Heart left ventricle (tissue), 16 donors: ENCODE data around the gene CD22. TPM values are rescaled to one million over a fixed set of nuclear protein-coding genes. Genes with fewer than 3 reads are reported as not detected.

Source experiments
- ATAC-seq, 4 donors: fragments of 200-7000 bp; cut with Tn5 transposase; one replicate each; pipeline ENCODE4 v1.9.1; 2020 to 2022; ENCODE audit warnings: moderate library complexity in 4 of 4, mild to moderate bottlenecking in 3 of 4, moderate number of reproducible peaks in 1 of 4
- DNase-seq, 5 donors: peaks; one replicate each; pipeline ENCODE4 v3.0.0-alpha.2; 2020
- H3K27ac ChIP-seq, 12 donors: fragments of 200-600 bp; sonication (generic) in 4 of 12; one replicate each; pipeline versions ENCODE4 v1.5.0 to v1.8.0; 2016 to 2022; ENCODE audit warnings: mild to moderate bottlenecking in 2 of 12
- H3K27me3 ChIP-seq, 9 donors: fragments of 200-600 bp; sonication (generic) in 2 of 9; one replicate each; pipeline versions ENCODE4 v1.5.1 to v1.8.0; 2016 to 2022; ENCODE audit warnings: mild to moderate bottlenecking in 3 of 9
- H3K36me3 ChIP-seq, 9 donors: fragments of 200-600 bp; sonication (generic) in 2 of 9; one replicate each; pipeline versions ENCODE4 v1.5.0 to v1.8.0; 2018 to 2022; ENCODE audit warnings: mild to moderate bottlenecking in 2 of 9
- H3K4me1 ChIP-seq, 12 donors: fragments of 200-600 bp; sonication (generic) in 4 of 12; one replicate each; pipeline versions ENCODE4 v1.5.0 to v1.8.0; 2016 to 2022; ENCODE audit warnings: mild to moderate bottlenecking in 3 of 12
- H3K4me3 ChIP-seq, 12 donors: fragments of 200-600 bp; sonication (generic) in 4 of 12; one replicate each; pipeline versions ENCODE4 v1.5.0 to v1.8.0; 2017 to 2022; ENCODE audit warnings: mild to moderate bottlenecking in 9 of 12, moderate library complexity in 4 of 12
- H3K9me3 ChIP-seq, 12 donors: fragments of 200-600 bp; sonication (generic) in 4 of 12; one replicate each; pipeline versions ENCODE4 v1.5.0 to v1.8.0; 2016 to 2022; ENCODE audit warnings: mild to moderate bottlenecking in 1 of 12
- CTCF ChIP-seq, 12 donors: fragments of 200-600 bp; sonication (generic) in 4 of 12; IDR thresholded peaks; one replicate each; pipeline versions ENCODE4 v1.5.0 to v1.8.0; 2018 to 2022; ENCODE audit warnings: antibody characterized with exemption in 12 of 12, mild to moderate bottlenecking in 5 of 12
- POLR2A ChIP-seq, 2 donors: fragments of 450-650 bp; IDR thresholded peaks; one replicate each; pipeline ENCODE4 v1.6.1; 2017; ENCODE audit warnings: antibody characterized with exemption in 2 of 2, mild to moderate bottlenecking in 2 of 2, moderate library complexity in 2 of 2
- WGBS, 4 donors: extraction: QIAGEN DNeasy Blood & Tissue Kit in 2 of 4; methylation state at CpG; one replicate each; pipeline versions ENCODE4 v1.1.5 to v1.1.7; 2013 to 2018; 5-methylcytosine and 5-hydroxymethylcytosine counted together
- intact Hi-C, 10 donors: fragments of 100-400 bp; cut with DNase I; formaldehyde crosslinking; loops; one replicate each; pipeline versions ENCODE4 v1.11.1 to v1.14.2; 2022
- long read RNA-seq, 3 donors: library from polyadenylated mRNA; unstranded; transcript quantifications; one replicate each; pipeline ENCODE4 v2.0.0, GENCODE V29; 2020 to 2021
- polyA plus RNA-seq, 2 donors: library from polyadenylated mRNA; stranded (reverse); fragments of 200-250 nt; gene quantifications; one replicate each; pipeline ENCODE4 v1.2.3, GENCODE V29; 2013
- total RNA-seq, 9 donors: library from RNA; depleted of rRNA in 2 of 9; stranded (reverse); fragments of >200 nt in 2 of 9; fragmentation: NEBNext Ultra II Directional in 3 of 9; extraction: Animal tissue kit (Norgen Biotek cat#: 25700) in 3 of 9; gene quantifications; one replicate each; pipeline versions ENCODE4 v1.1.0 to v1.2.4, GENCODE V29; 2016 to 2023
- donor health status: ischemic (EF 13 %, LVEDD 7.1; RV severe dilation, severe dysfunction).
- donor health status: healthy with polysubstance abuse.
- donor health status: DM: no; HTN: yes; CAD: no.
- donor health status: DM: no; HTN: no; CAD: no.
- donor health status: ischemic (EF 25% LVEDD 6.9; RV normal size, moderate dysfunction).
- donor health status: ischemic (EF 25% LVEDD 5.7; RV mildly dilated, moderate dysfunction).
- donor health status: healthy.
- donor health status: DM: yes; HTN: yes; CAD: no.
- donor health status: ischemic (EF 35%, LVEDD 5.7; RV mildly dilated, moderate dysfunction).
- donor health status: nonischemic (EF 11% LVEDD 7.7; RV severe dilation, severe dysfunction).
- donor health status: DM: yes; HTN: yes; CAD: no.
- donor health status: PGD.
- donor health status: ischemic (EF 29% LVEDD 5.4; RV normal size, mild dysfunction).
- donor health status: nonischemic (EF 23%, LVEDD 6.1; RV moderate dilation, normal function).

The CD22 gene
- total RNA-seq, result 1 to 10 TPM in 5 of 9 donors, under 1 TPM in 2, not detected in 2; 0.20 to 3.3 (median 1.2) TPM
- polyA plus RNA-seq, result under 1 TPM; 0.11 to 0.36 TPM
- long read RNA-seq, donor 1, result 0 reads
- long read RNA-seq, donor 2, result 0 reads
- long read RNA-seq, donor 3, result 0 reads

- Histone ChIP-seq H3K9me3 (no peaks in the 10 kb centered on the region), H3K4me1 (no peaks in the 10 kb centered on the region), H3K27ac (no peak within 1 kb of the TSS), H3K36me3 (no peaks in the 10 kb centered on the region), H3K4me3 (no peak within 1 kb of the TSS), H3K27me3 (peaks cover 0 to 41% (median 9%) of the 10 kb centered on the region in 9 donors)
- ATAC-seq (no peak), DNase-seq (peak in 1 of 5 donors; percentile 29)
- intact Hi-C loops, result no loop called here
- TF ChIP-seq POLR2A (IDR thresholded peaks at IDR 0.05), result no peak
- TF ChIP-seq CTCF (IDR thresholded peaks at IDR 0.05), result no peak
- WGBS, 4 donors, result 68 to 81% (median 77%) methylated on average over 12 of the region's 12 CpGs
Measured at GRCh38 chr19:35328851-35329285, at the start of gene CD22. Gene CD22, plus strand, starts transcription at chr19:35329187. Its CDS starts 2,854 bp downstream, at chr19:35332041.

DNA sequence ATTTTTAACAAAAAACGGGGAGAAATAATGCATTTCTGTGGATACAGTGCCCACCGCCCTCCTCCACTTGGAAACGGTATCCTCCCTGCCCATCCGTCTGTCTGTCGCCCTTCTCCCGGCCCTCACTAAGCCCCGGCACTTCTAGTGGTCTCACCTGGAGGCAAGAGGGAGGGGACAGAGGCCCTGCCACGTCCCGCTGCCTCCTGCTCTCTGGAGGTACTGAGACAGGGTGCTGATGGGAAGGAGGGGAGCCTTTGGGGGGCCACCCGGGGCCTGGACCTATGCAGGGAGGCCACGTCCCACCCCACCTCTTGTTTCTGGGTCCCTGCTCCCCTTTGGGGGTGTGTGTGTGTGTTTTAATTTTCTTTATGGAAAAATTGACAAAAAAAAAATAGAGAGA is 49.6 kb upstream of the CD22 start:
- intact Hi-C loops, result no loop called here
- TF ChIP-seq POLR2A (IDR thresholded peaks at IDR 0.05), result no peak
- no peak for TF ChIP-seq CTCF (IDR thresholded peaks at IDR 0.05)
- H3K4me1 ChIP-seq, result peaks cover 0 to 20% (median 0%) of the 10 kb centered on the region in 12 donors
- DNase-seq, result no peak
- H3K36me3 ChIP-seq, result peaks cover 0 to 56% (median 52%) of the 10 kb centered on the region in 9 donors
- H3K27me3 ChIP-seq, result peaks cover 0 to 12% (median 0%) of the 10 kb centered on the region in 9 donors
- WGBS, 4 donors, result 80 to 90% (median 88%) methylated on average over 11 of the region's 11 CpGs
- no peak overlapping the region for H3K27ac ChIP-seq
- no peak overlapping the region for H3K4me3 ChIP-seq
- no peaks in the 10 kb centered on the region for H3K9me3 ChIP-seq
- ATAC-seq, result no peak

DNA sequence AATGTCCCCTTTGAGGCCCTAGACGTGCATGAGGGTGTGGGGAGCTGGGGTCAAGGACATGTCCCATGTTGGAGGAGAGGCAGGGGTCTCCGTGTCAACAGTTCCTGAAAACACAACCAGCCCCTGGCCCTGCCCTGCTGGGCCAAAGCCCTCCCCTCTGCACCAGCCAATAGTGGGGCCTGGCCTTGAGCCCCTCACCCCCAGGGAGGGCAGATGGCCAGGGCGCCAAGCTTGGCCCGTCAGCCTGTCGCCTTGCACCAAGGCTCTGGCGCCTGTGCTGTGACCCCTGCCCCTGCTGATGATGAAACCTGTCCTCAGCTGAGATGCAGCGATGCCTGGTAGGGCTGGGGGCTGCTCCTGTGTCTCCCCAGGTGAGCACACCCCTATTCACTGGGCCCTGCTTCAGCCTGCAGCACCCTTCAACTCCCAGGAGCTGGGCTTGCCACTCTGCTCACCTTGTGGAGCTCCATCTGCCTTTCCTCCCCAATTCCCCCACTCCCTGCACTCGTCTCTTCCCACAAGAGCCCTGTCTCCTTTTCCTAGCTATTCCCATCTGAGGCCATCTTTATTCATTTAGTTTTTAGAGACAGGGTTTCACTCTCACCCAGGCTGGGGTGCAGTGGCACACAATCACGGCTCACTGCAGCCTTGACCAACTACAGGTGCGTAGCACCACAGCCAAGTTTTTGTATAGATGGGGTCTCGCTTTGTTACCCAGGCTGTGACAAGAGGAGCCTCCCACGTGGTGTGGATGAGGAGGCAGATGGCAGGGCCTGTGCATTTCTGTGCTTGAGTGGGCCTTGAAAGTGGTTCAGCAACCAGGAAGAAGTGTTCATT is 48.8 kb upstream of the CD22 start:
- H3K36me3 ChIP-seq, result peaks cover 0 to 48% (median 45%) of the 10 kb centered on the region in 9 donors
- intact Hi-C loops, result no loop called here
- H3K27me3 ChIP-seq, result peaks cover 0 to 12% (median 0%) of the 10 kb centered on the region in 9 donors
- peaks cover 0 to 21% (median 0%) of the 10 kb centered on the region in 12 donors for H3K4me1 ChIP-seq
- peak in 2 of 4 donors; percentile 5 to 21 for ATAC-seq
- DNase-seq, result no peak
- H3K4me3 ChIP-seq, result no peak overlapping the region
- WGBS, 4 donors, result 59 to 71% (median 65%) methylated on average over 11 to 12 of the region's 12 CpGs
- TF ChIP-seq CTCF (IDR thresholded peaks at IDR 0.05) (no peak), POLR2A (IDR thresholded peaks at IDR 0.05) (no peak)
- no peaks in the 10 kb centered on the region for H3K9me3 ChIP-seq
- no peak overlapping the region for H3K27ac ChIP-seq

DNA sequence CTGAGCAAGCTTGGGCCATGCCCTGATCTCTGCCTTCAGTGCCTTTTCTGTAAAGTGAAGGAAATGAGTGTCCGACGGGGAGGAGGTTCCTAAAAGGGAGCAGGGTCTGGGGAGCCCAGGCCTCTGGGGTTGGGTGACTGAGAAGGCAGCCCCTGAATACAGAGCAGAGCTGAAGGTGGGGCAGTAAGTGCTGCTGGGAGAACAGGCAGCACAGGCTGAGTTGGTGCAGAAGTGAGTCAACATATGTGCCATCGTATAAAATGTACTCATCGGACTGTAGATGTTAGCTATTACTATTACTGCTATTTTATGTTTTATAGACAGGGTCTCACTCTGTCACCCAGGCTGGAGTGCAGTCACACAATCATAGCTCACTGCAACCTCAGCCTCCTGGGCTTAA is 47.7 kb upstream of the CD22 start:
- intact Hi-C loops, result no loop called here
- TF ChIP-seq POLR2A (IDR thresholded peaks at IDR 0.05), result no peak
- peaks cover 0 to 37% (median 34%) of the 10 kb centered on the region in 9 donors for H3K36me3 ChIP-seq
- WGBS, 4 donors, result 60 to 74% (median 66%) methylated on average over 4 of the region's 4 CpGs
- H3K4me3 ChIP-seq, result no peak overlapping the region
- H3K4me1 ChIP-seq, result peaks cover 0 to 24% (median 0%) of the 10 kb centered on the region in 12 donors
- peaks cover 0 to 12% (median 0%) of the 10 kb centered on the region in 9 donors for H3K27me3 ChIP-seq
- DNase-seq, result no peak
- no peaks in the 10 kb centered on the region for H3K9me3 ChIP-seq
- ATAC-seq, result no peak
- H3K27ac ChIP-seq, result no peak overlapping the region
